ENCODE data around the gene DDN. TPM values are rescaled to one million over a fixed set of nuclear protein-coding genes. Genes with fewer than 3 reads are reported as not detected.

The DDN gene
- total and polyA plus RNA-seq, 2 donors (not counting 1 experiment from before 2014, with no cell fraction given): 0.10 to 0.75 TPM

DNA sequence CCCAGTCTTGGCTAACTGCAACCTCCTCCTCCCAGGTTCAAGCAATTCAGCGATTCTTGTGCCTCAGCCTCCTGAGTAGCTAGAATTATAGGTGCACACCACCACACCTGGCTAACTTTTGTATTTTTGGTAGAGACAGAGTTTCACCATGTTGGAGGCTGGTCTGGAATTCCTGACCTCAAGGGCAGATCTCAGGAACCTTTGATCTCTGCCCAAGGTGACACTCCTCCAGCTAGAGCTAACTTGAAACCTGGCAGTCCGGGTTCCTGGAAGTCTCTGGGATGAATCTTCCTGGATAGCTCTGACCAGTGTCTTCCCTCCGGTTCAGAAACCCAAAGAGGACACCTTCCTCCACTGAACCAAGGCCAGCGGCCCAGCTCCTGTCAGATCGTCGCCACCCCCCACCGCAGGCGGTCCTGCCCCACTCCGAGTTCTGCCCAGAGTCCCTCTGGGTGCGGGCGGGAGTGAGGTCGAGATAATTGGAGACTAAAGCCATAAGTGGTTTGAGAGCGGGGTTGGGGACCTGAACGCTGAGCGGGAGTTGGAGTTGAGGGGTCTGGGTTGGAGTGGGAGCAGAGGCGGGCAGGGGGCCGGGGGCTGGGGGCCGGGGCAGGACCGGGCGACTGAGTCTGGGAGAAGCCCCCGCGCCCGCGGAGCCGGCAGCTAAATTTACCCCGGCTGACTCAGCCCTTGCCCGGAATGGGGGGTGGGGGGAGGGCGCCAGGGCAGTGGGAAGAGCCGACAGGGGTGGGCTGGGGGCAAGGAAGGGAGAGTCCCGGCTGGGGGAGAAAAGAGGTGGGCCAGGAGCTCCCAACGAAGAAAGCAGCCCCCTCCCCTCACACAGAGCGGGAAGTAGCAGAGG is 4.7 kb downstream of the DDN start:
- Histone ChIP-seq H3K4me1 (ENCODE audit: control insufficient read depth in 2 of 2, insufficient read depth in 2 of 2, low read length in 2 of 2) (peaks cover 29 to 36% of the 10 kb centered on the region in 2 donors), H3K27ac (ENCODE audit: low read length in 2 of 2) (no peak overlapping the region), H3K4me2 (replicated peaks; ENCODE audit: low read depth, low read length, poor library complexity, severe bottlenecking) (peak overlapping the region; percentile 60), H3K4me3 (ENCODE audit: control extremely low read depth in 1 of 5, extremely low read depth in 1 of 5, insufficient read depth in 1 of 5, low read depth in 2 of 5, low read length in 4 of 5) (no peak overlapping the region), H3K27me3 (replicated peaks in 1 of 4; ENCODE audit: control extremely low read depth in 1 of 4, control insufficient read depth in 3 of 4, insufficient read depth in 4 of 4, low read length in 3 of 4) (peaks cover 0 to 67% (median 30%) of the 10 kb centered on the region in 4 experiments), H2AFZ (ENCODE audit: insufficient read depth, low read depth, low read length, poor library complexity, severe bottlenecking) (no peak overlapping the region), H3K9ac (ENCODE audit: low read length) (no peak overlapping the region), H3K79me2 (ENCODE audit: control insufficient read depth, insufficient read depth, low read length) (no peaks in the 10 kb centered on the region), H4K20me1 (ENCODE audit: control insufficient read depth, insufficient read depth, low read length, poor library complexity, severe bottlenecking) (no peaks in the 10 kb centered on the region), H3K9me3 (ENCODE audit: control extremely low read depth in 1 of 3, control insufficient read depth in 2 of 3, insufficient read depth in 1 of 3, low read length in 2 of 3) (peaks cover 0 to 4% (median 0%) of the 10 kb centered on the region in 3 donors), H3K36me3 (replicated peaks in 1 of 2; ENCODE audit: control extremely low read depth in 1 of 2, control insufficient read depth in 1 of 2, extremely low read depth in 1 of 2, insufficient read depth in 2 of 2, low read length in 1 of 2) (no peaks in the 10 kb centered on the region)
- Mint-ChIP-seq H3K4me1 (peaks cover 32% of the 10 kb centered on the region), H3K27ac (no peak overlapping the region), H3K4me3 (no peak overlapping the region), H3K27me3 (peaks cover 34% of the 10 kb centered on the region), H3K9me3 (ENCODE audit: insufficient read depth) (no peaks in the 10 kb centered on the region)
- ATAC-seq (ENCODE audit: low read depth) (no peak), DNase-seq (no peak)
- ChIA-PET CTCF (interaction anchor here (0.9 to 6.7 kb wide), 13 partner anchors 11 to 166 kb away, joined by 3 to 61 read pairs (median 3); partner anchors contain the start of genes ARF3, DDX23, FKBP11 and PRKAG1), POLR2A (interaction anchor here (0.6 kb wide), 1 partner anchor 25 kb away, joined by 4 read pairs; no protein-coding TSS in a partner anchor)
- WGBS (ENCODE audit: insufficient coverage): 52% methylated on average over 8 of the region's 32 CpGs
- no peak for TF ChIP-seq CTCF (IDR thresholded peaks at IDR 0.05)
- no peak for TF ChIP-seq EZH2 (IDR thresholded peaks at IDR 0.05; ENCODE audit: borderline replicate concordance, insufficient read depth, low read depth, low read length, poor library complexity, severe bottlenecking)
- intact Hi-C loops (cut with micrococcal nuclease): loop anchor here (2.0 to 5.0 kb wide), 4 partner anchors 14 to 748 kb away; partner anchors contain the start of genes DDX23 and TMBIM6

All from B cell (primary cell).